ENCODE results near the gene HDAC11. TPM values are rescaled to one million over a fixed set of nuclear protein-coding genes. Genes with fewer than 3 reads are reported as not detected.
"Not testable (repeated sequence)": the region's sequence is repeated elsewhere in the genome, so short reads cannot be mapped to it uniquely, and the experiment has no call there.

Gene HDAC11
- total and polyA plus RNA-seq, 2 donors (not counting 1 experiment from before 2014, with no cell fraction given): 5.2 to 23.1 TPM

DNA sequence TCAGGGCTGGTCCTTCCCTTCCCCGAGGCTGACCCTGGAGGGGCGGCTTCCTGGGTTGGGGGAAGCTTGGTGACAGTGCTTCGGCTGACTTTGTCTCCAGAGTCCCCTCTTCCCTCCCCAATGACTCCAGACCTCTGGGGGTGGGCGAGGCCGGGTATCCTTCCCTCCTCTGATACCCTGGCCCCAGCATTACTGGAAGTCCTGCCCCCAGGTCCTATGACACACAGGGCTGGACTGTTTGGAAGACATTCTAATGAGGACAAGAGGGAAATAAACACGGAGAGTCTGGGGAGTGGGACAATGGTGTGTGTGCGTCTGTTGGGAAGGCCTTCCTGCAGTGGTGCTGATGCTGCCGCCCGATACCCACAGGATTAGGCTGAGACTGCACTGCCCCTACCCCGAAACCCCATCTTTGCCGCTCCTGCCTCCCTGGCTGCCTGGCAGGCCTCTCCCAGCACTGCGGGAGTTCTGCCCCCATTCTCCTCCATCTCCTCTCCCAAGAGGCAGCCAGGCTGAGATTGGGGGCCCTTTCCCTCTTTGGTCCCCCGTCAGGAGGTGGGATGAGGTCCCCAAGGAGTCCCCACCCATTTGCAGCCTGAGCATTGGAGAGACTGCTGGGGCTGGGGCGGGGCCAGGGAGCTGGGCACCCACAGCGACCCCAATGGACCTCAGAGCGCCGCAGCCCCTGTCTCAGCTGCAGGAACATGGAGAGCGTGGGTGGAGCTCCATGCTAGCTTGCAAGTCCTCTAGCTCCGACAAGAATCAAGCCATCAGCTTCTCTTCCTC lies 39.1 kb downstream of the HDAC11 start:
- H3K4me2 ChIP-seq (ENCODE audit: extremely low read depth, insufficient read depth, low read length): no peak overlapping the region
- H3K79me2 ChIP-seq (ENCODE audit: control insufficient read depth, insufficient read depth, low read length): no peaks in the 10 kb centered on the region
- no peak overlapping the region for H3K4me3 ChIP-seq (replicated peaks in 1 of 4; ENCODE audit: control extremely low read depth in 1 of 4, insufficient read depth in 1 of 4, low read depth in 3 of 4, low read length in 4 of 4)
- no peak for TF ChIP-seq EZH2 (IDR thresholded peaks at IDR 0.05; ENCODE audit: low read length, missing control alignments)
- TF ChIP-seq, protein P1, sequence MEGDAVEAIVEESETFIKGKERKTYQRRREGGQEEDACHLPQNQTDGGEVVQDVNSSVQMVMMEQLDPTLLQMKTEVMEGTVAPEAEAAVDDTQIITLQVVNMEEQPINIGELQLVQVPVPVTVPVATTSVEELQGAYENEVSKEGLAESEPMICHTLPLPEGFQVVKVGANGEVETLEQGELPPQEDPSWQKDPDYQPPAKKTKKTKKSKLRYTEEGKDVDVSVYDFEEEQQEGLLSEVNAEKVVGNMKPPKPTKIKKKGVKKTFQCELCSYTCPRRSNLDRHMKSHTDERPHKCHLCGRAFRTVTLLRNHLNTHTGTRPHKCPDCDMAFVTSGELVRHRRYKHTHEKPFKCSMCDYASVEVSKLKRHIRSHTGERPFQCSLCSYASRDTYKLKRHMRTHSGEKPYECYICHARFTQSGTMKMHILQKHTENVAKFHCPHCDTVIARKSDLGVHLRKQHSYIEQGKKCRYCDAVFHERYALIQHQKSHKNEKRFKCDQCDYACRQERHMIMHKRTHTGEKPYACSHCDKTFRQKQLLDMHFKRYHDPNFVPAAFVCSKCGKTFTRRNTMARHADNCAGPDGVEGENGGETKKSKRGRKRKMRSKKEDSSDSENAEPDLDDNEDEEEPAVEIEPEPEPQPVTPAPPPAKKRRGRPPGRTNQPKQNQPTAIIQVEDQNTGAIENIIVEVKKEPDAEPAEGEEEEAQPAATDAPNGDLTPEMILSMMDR (conservative IDR thresholded peaks at IDR 0.05 in 1 of 2, IDR thresholded peaks at IDR 0.05 in 1 of 2; ENCODE audit: low read depth in 1 of 2, low read length in 2 of 2): no peak
- no peaks in the 10 kb centered on the region for H3K4me1 ChIP-seq (ENCODE audit: control insufficient read depth, extremely low read depth, insufficient read depth, low read length)
- no peak overlapping the region for H3K9ac ChIP-seq (ENCODE audit: insufficient read depth, low read length)
- no peak for DNase-seq (ENCODE audit: low read depth in 2 of 2)
- no peaks in the 10 kb centered on the region for H3K27me3 ChIP-seq (ENCODE audit: control insufficient read depth, insufficient read depth, low read length)
- no peaks in the 10 kb centered on the region for H4K20me1 ChIP-seq (ENCODE audit: control insufficient read depth, extremely low read depth, insufficient read depth, low read length)
- no peaks in the 10 kb centered on the region for H3K36me3 ChIP-seq (ENCODE audit: control insufficient read depth, insufficient read depth, low read length)
- H2AFZ ChIP-seq (ENCODE audit: low read length): no peak overlapping the region
- H3K27ac ChIP-seq (ENCODE audit: insufficient read depth, low read length): no peak overlapping the region
- H3K9me3 ChIP-seq (ENCODE audit: control insufficient read depth, insufficient read depth, low read depth, low read length): no peaks in the 10 kb centered on the region

DNA sequence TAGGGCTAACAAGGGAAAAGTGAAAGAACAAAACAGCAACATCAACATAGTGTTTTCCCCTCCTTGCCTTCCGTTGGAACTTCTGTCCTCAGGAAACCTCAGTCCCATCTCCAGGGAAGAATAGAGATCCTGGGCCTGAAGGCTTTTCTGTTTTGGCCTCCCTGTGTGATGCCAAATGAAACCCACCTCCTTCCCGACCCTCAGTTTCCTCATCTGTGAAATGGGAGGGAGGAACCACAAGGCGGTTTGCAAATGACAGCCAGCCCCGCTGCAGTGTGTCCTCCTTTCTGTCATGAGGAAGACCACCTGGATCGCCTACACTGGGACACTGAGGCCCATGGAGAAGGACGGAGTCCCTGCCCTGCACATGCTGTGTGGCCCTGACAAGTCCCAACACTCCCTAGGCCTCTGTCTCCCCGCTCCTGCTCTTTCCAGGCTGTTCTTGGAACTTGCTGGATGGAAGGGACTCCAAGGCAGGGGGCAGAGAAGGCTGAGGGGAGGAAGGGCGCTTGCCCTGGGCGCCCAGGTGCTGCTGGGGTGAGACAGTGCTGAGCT lies 40.3 kb downstream of the HDAC11 start:
- Histone ChIP-seq H2AFZ (ENCODE audit: low read length) (no peak overlapping the region), H3K4me2 (ENCODE audit: extremely low read depth, insufficient read depth, low read length) (no peak overlapping the region), H4K20me1 (ENCODE audit: control insufficient read depth, extremely low read depth, insufficient read depth, low read length) (no peaks in the 10 kb centered on the region), H3K36me3 (ENCODE audit: control insufficient read depth, insufficient read depth, low read length) (no peaks in the 10 kb centered on the region), H3K27ac (ENCODE audit: insufficient read depth, low read length) (no peak overlapping the region), H3K9me3 (ENCODE audit: control insufficient read depth, insufficient read depth, low read depth, low read length) (no peaks in the 10 kb centered on the region), H3K27me3 (ENCODE audit: control insufficient read depth, insufficient read depth, low read length) (no peaks in the 10 kb centered on the region), H3K4me3 (replicated peaks in 1 of 4; ENCODE audit: control extremely low read depth in 1 of 4, insufficient read depth in 1 of 4, low read depth in 3 of 4, low read length in 4 of 4) (no peak overlapping the region), H3K4me1 (ENCODE audit: control insufficient read depth, extremely low read depth, insufficient read depth, low read length) (no peaks in the 10 kb centered on the region), H3K79me2 (ENCODE audit: control insufficient read depth, insufficient read depth, low read length) (no peaks in the 10 kb centered on the region), H3K9ac (ENCODE audit: insufficient read depth, low read length) (no peak overlapping the region)
- DNase-seq (ENCODE audit: low read depth in 2 of 2): no peak
- TF ChIP-seq EZH2 (IDR thresholded peaks at IDR 0.05; ENCODE audit: low read length, missing control alignments): no peak
- TF ChIP-seq, protein P1 (conservative IDR thresholded peaks at IDR 0.05 in 1 of 2, IDR thresholded peaks at IDR 0.05 in 1 of 2; ENCODE audit: low read depth in 1 of 2, low read length in 2 of 2): no peak

DNA sequence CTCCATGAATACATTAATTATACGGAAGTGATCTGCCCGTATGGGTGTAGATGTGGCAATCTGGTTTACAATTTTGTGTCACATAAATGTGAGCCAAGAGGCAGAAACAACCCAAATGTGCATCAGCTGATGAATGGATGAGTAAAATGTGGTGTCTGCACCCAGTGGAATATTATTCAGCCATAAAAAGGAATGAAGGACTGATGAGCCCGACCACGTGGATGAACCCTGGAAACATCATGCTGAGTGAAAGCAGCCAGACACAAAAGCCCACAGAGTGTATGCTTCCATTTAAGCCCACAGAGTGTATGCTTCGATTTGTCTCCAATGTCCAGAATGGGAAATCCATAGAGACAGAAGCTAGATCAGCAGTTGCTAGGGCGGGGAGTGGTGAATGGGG lies 41.2 kb downstream of the HDAC11 start:
- no peaks in the 10 kb centered on the region for H3K4me1 ChIP-seq (ENCODE audit: control insufficient read depth, extremely low read depth, insufficient read depth, low read length)
- no peak for DNase-seq (ENCODE audit: low read depth in 2 of 2)
- H3K36me3 ChIP-seq (ENCODE audit: control insufficient read depth, insufficient read depth, low read length): no peaks in the 10 kb centered on the region
- no peaks in the 10 kb centered on the region for H3K79me2 ChIP-seq (ENCODE audit: control insufficient read depth, insufficient read depth, low read length)
- H4K20me1 ChIP-seq (ENCODE audit: control insufficient read depth, extremely low read depth, insufficient read depth, low read length): no peaks in the 10 kb centered on the region
- TF ChIP-seq EZH2 (IDR thresholded peaks at IDR 0.05; ENCODE audit: low read length, missing control alignments): no peak
- TF ChIP-seq, protein P1 (conservative IDR thresholded peaks at IDR 0.05 in 1 of 2, IDR thresholded peaks at IDR 0.05 in 1 of 2; ENCODE audit: low read depth in 1 of 2, low read length in 2 of 2): no peak
- H3K9me3 ChIP-seq (ENCODE audit: control insufficient read depth, insufficient read depth, low read depth, low read length): no peaks in the 10 kb centered on the region
- H3K9ac ChIP-seq (ENCODE audit: insufficient read depth, low read length): no peak overlapping the region
- H2AFZ ChIP-seq (ENCODE audit: low read length): no peak overlapping the region
- H3K4me3 ChIP-seq (replicated peaks in 1 of 4; ENCODE audit: control extremely low read depth in 1 of 4, insufficient read depth in 1 of 4, low read depth in 3 of 4, low read length in 4 of 4): no peak overlapping the region
- H3K27me3 ChIP-seq (ENCODE audit: control insufficient read depth, insufficient read depth, low read length): no peaks in the 10 kb centered on the region
- H3K4me2 ChIP-seq (ENCODE audit: extremely low read depth, insufficient read depth, low read length): no peak overlapping the region
- no peak overlapping the region for H3K27ac ChIP-seq (ENCODE audit: insufficient read depth, low read length)

DNA sequence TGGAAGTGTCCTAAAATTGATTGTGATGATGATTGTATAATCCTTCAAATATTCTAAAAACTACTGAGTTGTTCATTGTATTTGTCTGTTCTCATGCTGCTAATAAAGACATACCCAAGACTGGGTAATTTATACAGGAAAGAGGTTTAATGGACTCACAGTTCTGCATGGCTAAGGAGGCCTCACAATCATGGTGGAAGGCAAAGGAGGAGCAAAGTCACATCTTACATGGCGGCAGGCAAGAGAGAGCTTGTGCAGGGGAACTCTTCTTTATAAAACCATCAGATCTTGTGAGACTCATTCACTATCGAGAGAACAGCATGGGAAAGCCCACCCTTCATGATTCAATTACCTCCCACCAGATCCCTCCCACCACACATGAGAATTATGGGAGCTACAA lies 41.6 kb downstream of the HDAC11 start:
- H3K4me3 ChIP-seq (replicated peaks in 1 of 4; ENCODE audit: control extremely low read depth in 1 of 4, insufficient read depth in 1 of 4, low read depth in 3 of 4, low read length in 4 of 4); DNase-seq (ENCODE audit: low read depth in 2 of 2); H3K4me2 ChIP-seq (ENCODE audit: extremely low read depth, insufficient read depth, low read length); H3K36me3 ChIP-seq (ENCODE audit: control insufficient read depth, insufficient read depth, low read length); H3K27me3 ChIP-seq (ENCODE audit: control insufficient read depth, insufficient read depth, low read length); H3K9me3 ChIP-seq (ENCODE audit: control insufficient read depth, insufficient read depth, low read depth, low read length); H4K20me1 ChIP-seq (ENCODE audit: control insufficient read depth, extremely low read depth, insufficient read depth, low read length); H3K27ac ChIP-seq (ENCODE audit: insufficient read depth, low read length); H3K9ac ChIP-seq (ENCODE audit: insufficient read depth, low read length); H3K79me2 ChIP-seq (ENCODE audit: control insufficient read depth, insufficient read depth, low read length); H3K4me1 ChIP-seq (ENCODE audit: control insufficient read depth, extremely low read depth, insufficient read depth, low read length); H2AFZ ChIP-seq (ENCODE audit: low read length): not testable (repeated sequence)

All from fibroblast of lung (primary cell).